OCI-LY1 (cell line): Measurements from ENCODE around the gene CDHR3.

Source experiments
- H2AFZ ChIP-seq: fragments of 200-600 bp; sonication (generic), shearing (Covaris generic); 2 replicates; pipeline ENCODE4 v1.6.0; 2014; ENCODE audit warnings: antibody characterized with exemption, mild to moderate bottlenecking, low read length
- H3F3A ChIP-seq: fragments of 200-600 bp; sonication (generic), shearing (Covaris generic); 2 replicates; pipeline ENCODE4 v1.6.0; 2014; ENCODE audit warnings: mild to moderate bottlenecking, antibody characterized with exemption, low read length, moderate library complexity; ENCODE audit not compliant: insufficient read depth
- H3K27ac ChIP-seq: fragments of 200-600 bp; sonication (generic); 2 replicates; pipeline ENCODE4 v1.5.1; 2014; ENCODE audit warnings: low read length, mixed run types, mild to moderate bottlenecking, low read depth; ENCODE audit not compliant: poor library complexity, severe bottlenecking
- H3K27me3 ChIP-seq: fragments of 200-600 bp; sonication (generic); 2 replicates; pipeline ENCODE4 v1.6.0; 2014; ENCODE audit warnings: antibody characterized with exemption, mild to moderate bottlenecking, low read length, moderate library complexity; ENCODE audit not compliant: insufficient read depth
- H3K36me3 ChIP-seq: fragments of 200-600 bp; sonication (generic); 2 replicates; pipeline ENCODE4 v1.6.1; 2014; ENCODE audit warnings: mild to moderate bottlenecking, antibody characterized with exemption, low read length, moderate library complexity, mixed read lengths; ENCODE audit not compliant: insufficient read depth
- H3K4me1 ChIP-seq: fragments of 200-600 bp; sonication (generic); 2 replicates; pipeline ENCODE4 v1.5.1; 2014; ENCODE audit warnings: mild to moderate bottlenecking, low read length, moderate library complexity; ENCODE audit not compliant: insufficient read depth, severe bottlenecking
- H3K4me2 ChIP-seq: fragments of 200-600 bp; sonication (generic), shearing (Covaris generic); 2 replicates; pipeline ENCODE4 v1.6.1; 2014; ENCODE audit warnings: low read length
- H3K4me3 ChIP-seq: fragments of 200-600 bp; sonication (generic); 2 replicates; pipeline ENCODE4 v1.5.1; 2014; ENCODE audit warnings: low read length, low read depth, mild to moderate bottlenecking, mixed read lengths; ENCODE audit not compliant: poor library complexity, severe bottlenecking
- H3K79me2 ChIP-seq: fragments of 200-600 bp; shearing (Covaris generic); 2 replicates; pipeline ENCODE4 v1.6.1; 2016; ENCODE audit warnings: mixed run types, low read length, mixed read lengths; ENCODE audit not compliant: insufficient read depth
- H3K9ac ChIP-seq: fragments of 200-600 bp; sonication (generic), shearing (Covaris generic); 2 replicates; pipeline ENCODE4 v1.6.1; 2014; ENCODE audit warnings: mild to moderate bottlenecking, low read length, mixed read lengths
- H3K9me2 ChIP-seq: fragments of 200-600 bp; sonication (generic), shearing (Covaris generic); 2 replicates; pipeline ENCODE4 v1.6.1; 2014; ENCODE audit warnings: low read depth, mild to moderate bottlenecking, low read length, mixed read lengths
- H3K9me3 ChIP-seq: fragments of 200-600 bp; shearing (Covaris generic); 2 replicates; pipeline ENCODE4 v1.6.1; 2014; ENCODE audit warnings: low read length, mixed read lengths
- H4K20me1 ChIP-seq: fragments of 200-600 bp; sonication (generic), shearing (Covaris generic); 2 replicates; pipeline ENCODE4 v1.6.0; 2016; ENCODE audit warnings: mild to moderate bottlenecking, low read length; ENCODE audit not compliant: insufficient read depth
- EZH2 ChIP-seq: fragments of 200-600 bp; sonication (generic), shearing (Covaris generic); IDR thresholded peaks from 2 replicates; pipeline ENCODE4 v1.8.0; 2017; ENCODE audit warnings: borderline replicate concordance, mixed run types, mild to moderate bottlenecking, antibody characterized with exemption, low read length, moderate library complexity, mixed read lengths
- TF ChIP-seq, protein P1 (sequence below): fragments of 200-600 bp; sonication (generic), shearing (Covaris generic); IDR thresholded peaks from 2 replicates; pipeline ENCODE4 v1.5.1; 2017; ENCODE audit warnings: mild to moderate bottlenecking, antibody characterized with exemption, low read length, moderate library complexity, mixed read lengths

The CDHR3 gene

DNA sequence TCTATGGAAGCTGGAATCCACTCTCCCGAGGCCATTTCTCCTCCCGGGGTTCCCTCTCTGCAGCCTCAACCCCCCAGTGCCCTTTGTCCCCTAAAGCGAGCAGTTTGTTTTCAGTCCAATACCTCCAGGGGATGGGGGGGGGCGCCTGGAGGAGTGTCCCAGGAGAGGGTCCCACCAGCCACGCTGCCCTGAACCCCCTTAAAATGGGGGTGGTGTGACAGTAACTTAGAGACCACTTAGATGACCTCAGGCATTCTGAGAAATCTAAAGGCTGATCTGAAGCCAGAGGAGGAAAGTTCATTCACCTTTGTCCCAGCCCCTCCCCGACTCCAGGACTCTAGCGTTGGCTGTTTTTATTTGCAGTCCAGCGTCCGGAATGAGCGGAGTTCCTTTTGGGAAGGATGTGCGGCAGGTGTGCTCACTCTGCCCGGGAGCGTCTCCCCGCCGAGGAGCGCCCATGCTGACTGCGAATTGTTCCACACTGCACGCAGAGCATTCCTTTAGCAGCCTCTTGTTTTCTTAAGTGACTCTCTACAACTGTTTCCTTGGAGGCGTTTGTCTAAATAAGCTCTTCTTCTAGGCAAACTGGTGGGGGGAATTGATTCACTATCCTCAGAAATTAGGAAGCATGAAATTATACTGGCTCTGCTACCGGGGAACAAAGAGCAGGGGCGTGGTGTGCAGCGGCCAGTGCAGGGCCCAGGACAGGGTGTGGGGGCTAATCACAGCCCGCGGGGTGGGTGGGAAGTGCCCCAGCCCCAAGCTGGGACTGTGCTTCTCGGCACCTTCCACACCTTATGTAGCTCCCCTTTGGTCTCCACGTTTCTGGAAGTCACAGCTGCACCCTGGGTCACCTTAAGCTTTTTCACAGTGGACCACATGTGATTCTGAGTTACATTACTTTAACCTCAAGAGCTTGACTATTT is 102.8 kb downstream of the CDHR3 start:
- Histone ChIP-seq H2AFZ (no peak overlapping the region), H3K27me3 (no peaks in the 10 kb centered on the region), H3K36me3 (no peaks in the 10 kb centered on the region), H3F3A (peaks cover 9% of the 10 kb centered on the region; the same call in 1 of the 2 replicates), H3K9ac (peak overlapping the region; percentile 69; the same call in 1 of the 2 replicates), H3K79me2 (no peaks in the 10 kb centered on the region), H3K9me3 (no peaks in the 10 kb centered on the region), H4K20me1 (no peaks in the 10 kb centered on the region), H3K4me1 (peaks cover 91% of the 10 kb centered on the region), H3K9me2 (no peaks in the 10 kb centered on the region), H3K4me2 (no peak overlapping the region), H3K27ac (peak overlapping the region; percentile 99), H3K4me3 (no peak overlapping the region)
- no peak for TF ChIP-seq EZH2
- TF ChIP-seq, protein P1, sequence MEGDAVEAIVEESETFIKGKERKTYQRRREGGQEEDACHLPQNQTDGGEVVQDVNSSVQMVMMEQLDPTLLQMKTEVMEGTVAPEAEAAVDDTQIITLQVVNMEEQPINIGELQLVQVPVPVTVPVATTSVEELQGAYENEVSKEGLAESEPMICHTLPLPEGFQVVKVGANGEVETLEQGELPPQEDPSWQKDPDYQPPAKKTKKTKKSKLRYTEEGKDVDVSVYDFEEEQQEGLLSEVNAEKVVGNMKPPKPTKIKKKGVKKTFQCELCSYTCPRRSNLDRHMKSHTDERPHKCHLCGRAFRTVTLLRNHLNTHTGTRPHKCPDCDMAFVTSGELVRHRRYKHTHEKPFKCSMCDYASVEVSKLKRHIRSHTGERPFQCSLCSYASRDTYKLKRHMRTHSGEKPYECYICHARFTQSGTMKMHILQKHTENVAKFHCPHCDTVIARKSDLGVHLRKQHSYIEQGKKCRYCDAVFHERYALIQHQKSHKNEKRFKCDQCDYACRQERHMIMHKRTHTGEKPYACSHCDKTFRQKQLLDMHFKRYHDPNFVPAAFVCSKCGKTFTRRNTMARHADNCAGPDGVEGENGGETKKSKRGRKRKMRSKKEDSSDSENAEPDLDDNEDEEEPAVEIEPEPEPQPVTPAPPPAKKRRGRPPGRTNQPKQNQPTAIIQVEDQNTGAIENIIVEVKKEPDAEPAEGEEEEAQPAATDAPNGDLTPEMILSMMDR, result no peak

DNA sequence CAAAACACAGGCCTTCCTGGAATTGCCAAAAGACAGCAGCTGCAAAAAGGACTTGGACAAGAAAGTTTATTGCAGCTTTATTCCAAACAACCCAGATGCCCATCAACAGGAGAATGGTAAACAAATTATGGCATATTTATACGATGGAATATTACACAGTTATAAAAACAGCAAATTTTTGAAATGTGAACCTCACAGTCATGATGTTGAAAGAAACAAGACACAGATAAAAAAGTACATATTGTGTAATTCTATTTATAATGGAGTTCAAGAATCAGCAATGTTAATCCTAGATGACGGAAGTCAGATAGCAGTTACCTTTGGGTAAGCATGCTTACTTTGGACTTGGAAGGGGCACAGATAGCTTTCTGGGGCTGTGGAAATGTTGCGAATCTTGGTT is 104.6 kb downstream of the CDHR3 start:
- TF ChIP-seq, protein P1, result no peak
- TF ChIP-seq EZH2, result no peak
- no peak overlapping the region for H3K9ac ChIP-seq
- no peak overlapping the region for H3K4me2 ChIP-seq
- H3K79me2 ChIP-seq, result no peaks in the 10 kb centered on the region
- no peak overlapping the region for H3K4me3 ChIP-seq
- no peaks in the 10 kb centered on the region for H3K9me3 ChIP-seq
- no peaks in the 10 kb centered on the region for H4K20me1 ChIP-seq
- H3K9me2 ChIP-seq, result no peaks in the 10 kb centered on the region
- H3K4me1 ChIP-seq, result peaks cover 91% of the 10 kb centered on the region
- peak overlapping the region; percentile 99 for H3K27ac ChIP-seq
- no peaks in the 10 kb centered on the region for H3K36me3 ChIP-seq
- no peaks in the 10 kb centered on the region for H3K27me3 ChIP-seq
- peaks cover 15% of the 10 kb centered on the region for H3F3A ChIP-seq
- H2AFZ ChIP-seq, result no peak overlapping the region

DNA sequence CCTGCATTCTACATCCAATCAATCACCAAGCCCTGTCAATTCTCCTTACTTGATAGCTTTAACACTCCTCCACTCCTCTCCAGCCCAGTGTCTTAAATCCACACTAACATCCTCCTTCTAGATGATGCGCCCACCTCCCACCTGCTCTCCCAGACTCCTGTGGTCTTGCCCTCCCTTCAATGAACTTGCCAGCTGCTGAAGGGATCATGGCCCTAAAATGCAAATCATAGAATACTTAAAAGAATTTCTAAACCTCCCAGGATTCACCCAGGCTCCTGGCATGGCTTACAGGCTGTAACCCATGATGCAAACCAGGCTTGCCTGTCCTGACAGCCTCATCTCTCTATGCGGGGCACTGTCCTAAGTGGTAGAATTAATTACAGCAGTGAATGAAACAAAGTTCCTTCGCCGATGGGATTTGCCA is 105.5 kb downstream of the CDHR3 start:
- Histone ChIP-seq H3F3A (peaks cover 11% of the 10 kb centered on the region), H3K4me1 (peaks cover 91% of the 10 kb centered on the region), H3K4me3 (no peak overlapping the region), H3K9ac (peak overlapping the region; percentile 92), H3K9me3 (no peaks in the 10 kb centered on the region), H3K79me2 (no peaks in the 10 kb centered on the region), H3K4me2 (peak overlapping the region; percentile 89; the same call in 1 of the 2 replicates), H3K36me3 (no peaks in the 10 kb centered on the region), H3K27ac (peak overlapping the region; percentile 99), H3K9me2 (no peaks in the 10 kb centered on the region), H3K27me3 (no peaks in the 10 kb centered on the region), H2AFZ (no peak overlapping the region), H4K20me1 (no peaks in the 10 kb centered on the region)
- TF ChIP-seq, protein P1, result no peak
- TF ChIP-seq EZH2, result no peak
